GM21619 (cell line): ENCODE measurements around the gene DNMT3A.

Experiments used
- ATAC-seq: cut with Tn5 transposase; IDR thresholded peaks from one replicate; pipeline ENCODE4 v1.9.1; 2021; ENCODE audit not compliant: unreplicated experiment

DNMT3A gene

DNA sequence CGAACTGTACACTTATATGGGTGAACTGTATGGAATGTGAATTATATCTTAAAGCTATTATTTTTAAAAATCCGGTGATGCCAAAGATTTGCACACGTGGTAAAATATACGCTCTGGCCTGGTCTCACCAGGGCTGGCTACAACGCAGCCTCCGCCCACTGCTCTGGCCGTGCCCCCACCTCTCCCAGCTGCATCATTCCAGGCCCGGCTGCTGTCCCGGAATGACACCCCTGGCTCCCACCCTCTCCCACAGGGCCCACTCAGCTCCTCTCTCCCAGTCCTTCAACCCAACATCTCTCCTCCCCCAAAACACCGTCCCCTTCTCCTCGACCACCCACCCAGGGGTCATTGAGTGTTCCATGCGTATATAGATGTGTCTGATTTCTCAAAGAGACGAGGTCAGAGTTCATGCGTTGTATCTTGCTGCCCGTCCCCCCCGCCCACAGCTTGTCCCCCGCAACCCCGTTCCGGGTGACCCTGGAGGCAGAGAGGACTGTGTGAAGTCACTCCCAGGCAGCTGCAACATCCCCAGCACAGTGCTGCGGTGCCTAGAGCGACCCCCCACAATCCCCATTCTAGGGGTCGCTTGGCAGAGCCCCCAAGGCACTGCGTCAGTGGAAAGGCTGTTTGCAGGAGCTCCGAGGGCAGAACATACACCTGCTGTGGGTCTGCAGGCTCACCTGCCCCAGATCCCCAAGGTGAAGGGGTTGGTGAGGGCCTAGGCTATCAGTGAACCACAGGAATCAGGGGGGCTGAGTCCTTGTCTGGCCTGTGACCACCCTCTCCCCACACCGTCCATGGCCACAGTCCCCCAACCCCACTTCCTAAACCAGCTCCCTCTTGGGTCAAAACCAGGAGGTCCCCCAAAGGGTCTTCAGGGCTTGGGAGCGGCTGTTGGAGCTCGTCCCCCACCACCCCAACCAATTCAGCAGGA lies 13.3 kb downstream of the DNMT3A start:
- ATAC-seq, result no peak

DNA sequence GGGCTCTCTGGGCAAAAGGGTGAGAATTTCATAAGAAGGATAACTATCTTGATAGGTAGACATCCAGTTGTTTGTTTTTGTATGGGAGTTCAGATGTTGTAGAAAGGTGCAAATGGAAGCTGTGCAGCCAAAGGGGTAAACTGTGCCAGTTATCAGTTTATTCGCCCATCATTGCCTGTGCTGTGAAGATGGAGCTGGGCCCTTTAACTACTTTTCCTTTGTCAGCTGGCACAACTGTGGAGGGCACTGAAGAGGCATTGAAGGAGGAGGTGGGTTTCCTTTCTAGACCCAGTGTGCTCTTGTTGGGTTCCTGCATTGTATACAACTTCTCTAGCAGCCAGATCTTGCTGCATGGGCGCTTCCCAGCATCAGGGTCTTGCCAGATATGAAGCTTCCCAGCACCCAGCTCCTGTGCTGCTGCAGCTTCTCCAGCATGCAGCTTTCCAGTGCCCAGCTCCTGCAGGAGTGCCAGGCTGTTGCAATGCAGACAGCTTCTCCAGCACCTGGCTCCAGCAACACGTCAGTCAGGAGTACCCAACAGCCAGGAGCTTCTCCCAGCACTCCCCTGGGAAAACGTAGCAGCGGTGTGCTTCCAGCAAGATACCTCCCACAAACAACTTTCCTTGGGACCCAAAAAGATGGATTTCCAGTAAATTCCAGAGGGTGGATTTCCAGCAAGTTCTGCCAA lies 15.3 kb downstream of the DNMT3A start:
- no peak for ATAC-seq

DNA sequence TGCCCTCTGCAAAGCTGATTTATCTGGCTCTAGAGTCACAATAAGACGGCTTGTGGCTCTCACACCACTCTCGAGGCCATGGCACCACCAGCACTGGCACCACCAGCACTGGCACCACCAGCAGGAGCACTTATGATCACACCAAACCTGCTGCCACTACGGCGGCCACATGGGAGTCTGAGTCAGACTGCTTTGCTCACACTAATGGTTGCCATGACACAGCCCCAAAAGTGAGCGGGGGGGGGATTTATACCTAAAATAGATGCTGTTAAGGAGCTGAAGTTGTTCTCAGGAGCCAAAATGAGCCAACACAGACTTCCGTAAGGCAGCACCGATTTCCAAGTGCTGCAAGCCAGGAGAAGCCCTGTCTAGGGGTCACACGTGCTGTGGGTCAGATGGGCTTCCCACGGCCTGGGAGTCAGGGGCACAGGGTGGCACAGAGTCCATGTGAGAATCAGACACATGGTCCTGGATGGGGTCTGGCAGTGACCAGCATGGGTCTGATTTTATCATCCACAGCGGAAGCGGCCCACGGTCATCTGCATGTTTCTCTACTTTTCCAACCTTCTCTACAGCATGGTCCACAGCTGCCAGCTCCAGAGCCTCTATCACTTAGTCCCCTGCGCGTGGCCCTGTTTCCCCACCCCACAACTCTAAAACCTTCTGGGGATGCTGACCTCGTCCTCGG lies 16.7 kb downstream of the DNMT3A start:
- no peak for ATAC-seq

DNA sequence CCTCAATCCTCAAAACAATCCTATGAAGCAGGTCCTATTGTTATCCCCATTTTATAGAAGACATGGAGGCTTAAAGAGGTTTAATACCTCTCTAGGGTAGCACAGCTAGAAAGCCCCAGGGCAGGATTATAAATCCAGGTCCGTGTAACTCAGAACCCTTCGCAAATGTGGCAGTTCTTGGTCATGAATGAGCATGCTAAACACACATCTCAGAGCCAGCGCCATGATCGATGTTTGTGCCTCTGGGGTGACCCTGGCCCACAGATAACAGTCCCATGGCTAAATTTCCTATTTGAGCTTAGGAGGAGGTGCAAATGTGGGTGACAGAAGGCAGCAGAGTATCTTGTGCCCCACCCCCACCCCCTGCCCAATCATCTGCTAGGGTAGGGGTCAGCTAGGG lies 17.5 kb downstream of the DNMT3A start:
- no peak for ATAC-seq

DNA sequence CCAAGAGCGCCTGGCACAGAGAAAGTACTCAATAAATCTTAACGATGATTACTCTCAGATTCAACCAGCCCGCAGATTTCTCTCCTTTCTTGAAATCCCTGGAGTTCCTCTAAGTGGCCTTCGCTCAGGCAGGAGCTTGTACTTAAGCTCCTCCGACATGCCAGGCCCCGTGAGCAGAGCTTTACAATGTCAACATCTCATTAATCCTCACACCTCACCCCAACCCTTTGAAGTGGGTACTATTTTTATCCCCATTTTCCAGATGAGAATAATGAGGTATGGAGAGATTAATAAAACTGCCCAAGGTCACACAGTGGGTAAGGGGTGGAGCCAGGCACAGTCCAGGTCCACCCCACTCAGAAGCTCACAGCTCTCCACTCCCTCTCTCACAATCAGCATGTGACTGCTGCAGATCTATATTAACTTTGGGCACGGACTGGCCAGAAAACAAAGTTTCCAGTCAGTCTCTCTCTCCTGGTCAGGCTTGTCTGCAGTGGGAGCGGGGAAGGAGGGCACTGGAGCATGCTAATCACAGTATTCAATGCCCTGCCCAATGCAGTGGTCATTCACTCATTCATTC lies 18.0 kb downstream of the DNMT3A start:
- no peak for ATAC-seq

DNA sequence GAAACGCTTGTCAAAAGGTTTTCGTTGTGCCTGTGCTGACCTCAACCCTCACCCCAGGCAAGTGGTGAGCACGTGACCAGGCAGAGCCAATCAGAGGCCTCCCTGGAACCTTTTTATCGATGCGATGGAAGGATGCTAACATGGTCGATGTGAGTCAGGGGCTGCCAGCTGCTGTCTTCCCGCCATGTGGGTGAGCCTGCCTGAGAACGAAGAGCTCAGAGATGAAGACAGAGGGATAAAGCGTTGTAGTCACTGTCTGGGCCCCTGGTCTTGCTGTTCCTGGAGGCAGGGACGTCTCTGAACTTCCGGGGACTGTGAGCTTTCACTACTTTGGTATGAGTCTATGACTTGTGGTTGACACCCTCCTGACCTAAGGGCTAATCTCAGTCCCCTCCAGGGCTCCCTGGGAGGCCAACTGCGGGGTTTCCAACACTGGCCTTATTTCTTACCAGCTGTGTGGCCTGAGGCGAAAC lies 18.6 kb downstream of the DNMT3A start:
- ATAC-seq, result no peak

DNA sequence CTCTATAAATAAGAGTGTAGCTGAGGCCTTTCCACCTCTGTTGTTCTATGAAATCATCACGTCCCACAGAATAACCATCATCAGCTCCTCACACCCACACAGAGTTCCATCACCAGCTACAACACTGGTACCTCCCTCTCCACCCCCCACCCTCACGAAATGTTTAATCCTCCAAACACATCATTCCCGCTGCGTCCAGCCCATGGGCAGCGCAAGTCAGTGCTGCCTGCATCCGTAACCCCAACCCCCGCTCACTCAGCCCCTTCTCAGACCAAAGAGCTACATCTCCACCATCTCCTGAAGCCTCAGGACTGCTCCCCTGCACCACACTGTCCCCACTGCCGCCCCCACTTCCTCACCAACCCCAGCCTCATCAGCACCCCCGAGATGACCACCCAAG lies 19.4 kb downstream of the DNMT3A start:
- ATAC-seq, result no peak

DNA sequence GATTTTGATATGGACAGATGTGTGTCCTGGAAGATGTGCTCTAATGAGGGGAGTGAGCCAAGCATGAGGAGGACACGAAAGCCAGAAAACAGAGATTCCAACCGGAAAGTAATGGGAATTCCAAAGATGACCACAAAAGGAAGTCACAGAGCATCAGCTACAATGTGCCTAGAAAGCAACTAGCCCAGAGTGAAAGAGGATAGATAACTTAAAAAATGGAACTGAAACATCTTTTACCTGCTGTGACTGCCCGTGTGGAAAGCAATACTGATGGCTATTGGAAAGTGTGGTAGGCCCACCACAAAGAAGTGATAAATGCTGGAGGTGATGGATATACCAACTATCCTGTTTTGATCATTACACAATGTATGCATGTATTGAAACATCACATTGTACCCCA lies 21.6 kb downstream of the DNMT3A start:
- ATAC-seq, result peak; percentile 52

DNA sequence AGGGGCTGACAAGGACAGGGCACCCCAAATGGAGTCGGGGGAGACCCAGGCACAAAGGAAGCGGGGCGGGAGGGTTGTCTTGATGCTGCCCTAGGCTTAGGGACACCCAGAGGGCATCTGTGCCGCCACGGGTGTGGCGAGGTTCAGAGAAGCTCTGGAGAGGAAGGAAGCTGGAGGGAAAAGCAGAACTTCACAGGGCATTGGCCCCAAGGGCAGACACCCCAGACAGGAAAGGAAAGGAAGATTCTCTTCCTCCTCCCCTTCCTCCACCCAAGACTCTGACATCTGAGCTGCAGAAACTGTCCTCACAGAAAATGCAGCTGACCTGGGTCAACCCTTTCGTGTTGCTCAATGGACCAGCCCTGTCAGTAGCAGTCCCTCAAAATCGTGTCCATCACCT lies 25.6 kb downstream of the DNMT3A start:
- ATAC-seq, result no peak

DNA sequence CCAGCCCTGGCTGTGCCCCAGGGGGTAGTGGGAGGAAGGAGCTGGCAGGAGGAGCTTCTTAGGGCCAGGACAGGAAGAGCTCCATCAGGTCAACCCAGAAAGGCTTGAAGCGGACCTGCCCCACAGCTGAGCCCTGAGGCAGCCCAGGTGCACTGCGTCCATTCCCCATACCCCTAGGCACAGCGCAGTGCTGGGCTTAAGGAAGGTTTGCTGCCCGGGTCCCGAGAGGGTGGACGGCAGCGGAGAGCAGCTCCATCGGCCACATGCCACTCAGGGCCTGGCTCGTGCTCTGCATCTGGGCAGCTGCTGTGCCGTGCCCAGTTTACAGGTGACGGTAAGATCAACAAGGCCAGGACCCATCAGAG lies 26.4 kb downstream of the DNMT3A start:
- no peak for ATAC-seq

DNA sequence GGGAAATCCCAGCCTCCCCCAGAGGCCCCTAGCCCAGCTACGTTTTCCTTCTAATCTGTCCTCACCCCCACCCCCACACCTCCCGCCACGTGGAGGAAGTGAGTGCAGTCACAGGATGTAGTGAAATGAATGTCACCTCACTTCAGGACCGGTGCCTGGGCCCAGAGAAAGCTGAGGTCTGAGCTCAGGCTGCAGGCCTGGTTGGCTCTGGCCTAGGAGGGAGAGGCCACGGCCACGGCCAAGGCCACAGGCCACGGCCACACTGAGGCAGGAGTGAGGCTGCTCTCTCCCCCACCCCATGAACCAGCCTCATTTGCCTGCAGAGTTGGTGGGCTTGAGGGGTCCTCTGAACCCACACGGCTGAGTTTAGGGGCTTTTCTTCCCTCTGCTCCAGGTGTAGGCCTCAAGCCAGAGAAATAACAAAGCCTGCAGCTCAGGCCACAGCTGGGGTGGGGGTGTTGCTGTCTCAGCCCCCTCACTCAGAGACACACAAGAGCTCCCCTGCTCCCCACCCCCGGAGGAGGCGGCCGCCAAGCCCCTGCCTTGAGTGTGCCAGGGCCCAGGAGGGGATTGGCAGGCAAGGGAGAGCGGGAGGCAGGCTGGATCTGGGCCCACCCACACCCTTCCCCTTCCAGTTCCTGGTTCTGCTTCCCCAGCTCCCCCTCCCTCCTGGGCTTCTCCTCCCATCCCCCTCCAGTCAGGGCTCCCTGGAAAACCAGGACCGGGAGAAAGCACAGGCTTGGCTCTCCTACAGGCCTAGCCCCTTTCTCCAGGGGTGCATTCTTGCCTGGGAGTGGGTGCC lies 27.0 kb downstream of the DNMT3A start:
- peak; percentile 86 for ATAC-seq

DNA sequence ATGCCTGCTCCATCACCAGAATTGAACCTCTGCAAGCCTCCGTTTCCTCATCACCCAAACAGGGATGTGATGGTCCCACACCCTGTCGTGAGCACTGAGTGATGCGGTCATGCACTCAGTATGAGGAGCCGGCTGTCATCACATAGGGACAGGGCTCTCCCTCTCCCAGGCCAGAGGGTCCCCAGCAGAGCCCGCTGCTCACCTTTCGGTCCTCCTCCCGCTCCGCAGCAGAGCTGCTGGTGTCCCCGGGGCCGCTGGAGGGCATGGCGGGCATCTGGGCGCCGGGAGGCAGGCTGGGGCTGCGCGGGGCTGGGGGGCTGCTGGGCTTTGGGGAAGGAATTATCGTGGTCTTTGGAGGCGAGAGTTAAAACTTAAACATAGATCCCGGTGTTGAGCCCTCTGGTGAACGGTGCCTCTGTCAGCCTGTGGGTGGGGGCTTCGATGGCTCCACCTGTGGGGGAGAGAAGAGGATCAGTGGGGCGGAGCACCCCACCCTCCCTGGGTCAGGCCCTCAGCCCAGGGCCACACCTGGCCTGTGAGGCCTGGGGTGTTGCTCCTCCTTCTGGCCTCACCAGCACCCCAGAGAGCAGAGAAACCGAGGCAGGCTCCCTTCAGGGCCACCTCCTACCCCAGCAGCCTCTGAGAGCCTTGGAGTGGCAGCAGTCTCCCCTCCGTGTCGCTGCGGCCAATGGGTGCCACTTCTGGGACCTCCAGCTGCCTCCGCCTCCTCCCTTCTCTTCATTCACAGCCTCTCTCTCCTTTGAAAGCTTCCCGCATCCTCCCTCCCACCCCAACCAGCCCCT lies 27.8 kb downstream of the DNMT3A start:
- ATAC-seq, result peak; percentile 9

DNA sequence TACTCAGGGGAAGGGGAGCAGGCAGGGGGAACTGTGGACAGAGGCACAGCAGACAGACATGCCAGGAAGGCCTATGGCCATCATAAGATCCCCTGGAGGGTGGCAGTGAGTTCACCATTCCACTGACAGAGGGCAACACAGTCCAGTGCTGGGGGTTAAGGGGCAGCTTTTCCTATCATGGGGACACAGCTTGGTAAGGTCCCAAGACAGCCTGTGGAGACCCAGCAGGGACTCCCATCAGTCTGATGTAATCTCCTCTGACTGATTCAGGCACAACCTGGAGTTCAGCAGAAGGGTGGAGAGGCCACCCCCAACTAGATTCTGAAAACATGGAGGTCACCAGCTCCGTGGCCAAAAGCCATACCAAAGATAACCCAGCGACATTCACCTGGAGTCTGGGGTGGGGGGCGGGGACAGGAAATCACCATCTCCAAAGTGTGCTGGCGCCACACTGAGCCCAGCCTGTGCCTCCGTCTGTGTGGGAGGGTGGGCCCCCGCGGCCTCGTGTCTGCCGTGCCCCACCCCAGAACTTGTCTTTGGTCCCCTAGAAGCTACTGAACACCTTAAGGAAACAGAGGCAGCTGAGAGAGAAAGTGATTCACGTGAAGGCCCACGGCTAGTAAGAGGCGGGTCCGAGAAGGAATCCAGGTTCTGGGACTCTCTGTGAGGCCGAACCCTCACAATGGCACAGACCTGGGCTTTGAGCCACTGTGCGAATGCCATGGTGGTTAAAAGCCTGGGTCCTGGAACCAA lies 28.6 kb downstream of the DNMT3A start:
- no peak for ATAC-seq

DNA sequence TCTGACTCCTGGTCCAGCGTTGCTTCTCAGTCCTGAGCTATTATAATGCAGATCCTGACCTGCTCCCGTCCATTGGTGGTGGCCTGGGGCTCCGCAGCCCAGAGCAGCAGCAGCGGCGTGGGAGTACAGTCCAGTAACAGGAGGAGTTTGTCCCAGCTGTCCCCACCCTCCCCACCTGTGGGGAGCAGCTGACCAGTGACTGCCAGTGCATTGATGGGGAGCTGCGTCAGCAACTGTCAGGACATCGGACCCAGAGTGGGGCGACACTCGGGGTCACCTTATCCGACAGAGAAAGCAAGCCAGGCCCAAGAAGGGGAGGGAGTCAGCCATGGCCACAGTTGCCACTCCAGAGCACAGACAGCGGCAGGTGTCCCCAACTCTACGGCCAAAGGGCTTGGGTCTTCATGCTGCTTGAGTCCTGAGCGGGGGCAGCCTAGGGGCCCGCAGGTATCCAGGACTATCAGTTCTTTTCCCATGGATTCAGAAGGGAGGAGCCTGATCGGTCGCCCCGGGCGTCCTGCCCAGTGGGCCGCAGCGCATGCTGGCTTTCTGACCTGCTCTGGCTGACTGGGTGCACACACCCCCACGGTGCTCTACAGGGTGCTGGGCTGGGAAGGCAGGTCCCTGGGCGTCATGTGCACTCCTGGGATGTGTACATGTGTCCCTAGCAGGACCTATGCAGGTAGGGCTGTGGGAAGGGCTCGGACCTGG lies 29.7 kb downstream of the DNMT3A start:
- no peak for ATAC-seq

DNA sequence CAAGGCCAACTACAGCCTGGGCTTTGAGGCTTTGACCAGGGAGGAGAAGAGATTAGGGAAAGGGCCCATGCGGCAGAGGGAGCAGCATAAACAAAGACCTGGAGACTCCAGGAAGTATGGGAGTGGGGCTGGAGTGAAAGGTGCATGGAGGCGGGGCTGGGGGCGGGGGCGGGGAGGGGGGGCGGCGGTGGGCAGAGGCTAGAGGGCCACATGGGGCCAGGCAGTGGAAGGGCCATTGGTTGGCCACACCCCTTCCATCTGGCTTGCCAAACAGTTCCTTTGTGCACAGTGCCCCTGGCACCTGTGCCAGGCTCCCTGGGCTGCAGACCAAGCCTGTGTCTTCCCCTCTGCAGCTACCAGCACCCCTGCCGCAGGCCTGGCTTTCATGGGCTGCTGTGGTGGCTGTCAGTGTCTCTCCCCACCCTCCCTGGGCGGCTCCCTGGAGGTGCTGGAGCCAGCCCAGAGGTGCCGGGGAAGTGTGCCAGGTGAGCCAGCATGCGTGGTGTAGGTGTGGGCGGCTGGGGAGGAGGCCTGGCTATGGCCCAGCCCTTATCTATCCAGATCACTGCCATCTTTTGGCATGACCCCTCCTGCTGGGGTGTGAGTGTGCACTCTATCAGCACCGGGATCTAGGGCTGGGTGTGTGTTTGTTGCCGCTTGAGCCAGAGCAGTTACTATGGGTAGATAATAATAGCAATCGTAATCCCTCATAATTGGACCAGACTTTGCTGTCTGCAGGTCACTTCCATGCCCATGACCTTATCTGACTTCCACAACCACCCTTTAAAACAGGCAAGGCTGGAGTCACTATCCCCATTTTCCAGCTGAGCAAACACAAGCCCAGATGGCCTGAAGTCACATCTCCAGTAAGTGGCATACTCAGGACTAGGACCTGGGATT lies 30.5 kb downstream of the DNMT3A start:
- ATAC-seq, result no peak

DNA sequence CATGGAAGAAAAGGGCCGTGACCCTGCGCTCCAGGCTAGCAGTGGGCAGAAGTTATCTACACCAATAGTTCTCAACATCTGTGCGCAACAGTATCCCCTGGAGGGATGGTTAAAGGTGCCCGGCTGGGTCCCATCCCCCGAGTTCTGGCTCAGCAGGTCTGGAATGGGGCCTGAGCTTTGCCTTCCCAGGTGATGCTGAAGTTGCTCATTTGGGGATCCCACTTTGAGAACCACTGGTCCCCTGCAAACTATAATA lies 31.1 kb downstream of the DNMT3A start:
- ATAC-seq, result no peak

DNA sequence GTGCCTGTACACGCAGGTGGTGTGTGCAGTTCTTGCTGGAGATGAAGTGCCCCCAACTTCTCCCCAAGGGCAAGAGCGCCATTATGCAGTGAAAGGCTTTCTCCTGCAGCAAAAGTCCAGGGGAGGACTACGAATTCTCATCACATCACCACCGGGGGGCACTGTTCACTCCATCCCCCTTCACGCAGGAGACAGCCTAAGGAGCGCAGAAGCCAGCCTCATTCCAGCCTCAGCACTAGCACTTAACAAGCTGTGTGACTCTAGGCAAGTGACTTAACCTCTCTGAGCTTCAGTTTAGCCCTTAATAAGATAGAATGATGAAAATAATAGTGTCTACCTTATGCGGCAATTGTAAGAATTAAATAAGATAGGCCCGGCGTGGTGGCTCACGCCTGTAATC lies 32.3 kb downstream of the DNMT3A start:
- no peak for ATAC-seq

DNA sequence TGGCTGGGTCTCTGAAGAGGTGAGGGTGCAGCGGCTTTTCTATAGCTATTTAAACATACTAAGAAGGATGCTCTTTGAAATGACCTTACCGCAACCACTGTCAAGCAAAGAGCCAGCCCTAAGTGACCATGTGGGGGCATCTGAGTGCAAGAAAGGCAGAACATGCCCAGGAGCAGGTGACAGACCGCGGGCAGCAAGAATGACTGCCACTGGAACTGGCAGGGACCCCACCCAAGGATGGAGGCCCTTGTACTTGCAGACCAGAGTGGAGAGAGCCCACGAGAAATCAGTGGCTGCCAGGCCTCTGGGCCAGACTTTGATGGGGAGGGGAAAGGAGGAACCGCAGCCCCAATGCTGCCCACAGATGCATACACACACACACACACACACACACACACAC lies 33.1 kb downstream of the DNMT3A start:
- ATAC-seq, result no peak
